Nephron progenitor cell (in vitro differentiated cells): Measurements from ENCODE around the gene ANXA4.
"Not testable (repeated sequence)": the region's sequence is repeated elsewhere in the genome, so short reads cannot be mapped to it uniquely, and the experiment has no call there.

Experiments
- DNase-seq: peaks from one replicate; pipeline ENCODE4 v3.0.0; 2021
- H3K27ac Mint-ChIP-seq: 2 replicates; pipeline ENCODE4 v1.8.0; 2021; ENCODE audit warnings: mild to moderate bottlenecking, moderate library complexity, mixed read lengths
- H3K27me3 Mint-ChIP-seq: 2 replicates; pipeline ENCODE4 v1.8.0; 2021; ENCODE audit warnings: mild to moderate bottlenecking, low read depth, mixed read lengths; ENCODE audit not compliant: poor library complexity
- H3K36me3 Mint-ChIP-seq: 2 replicates; pipeline ENCODE4 v1.8.0; 2021; ENCODE audit warnings: low read depth, mixed read lengths
- H3K4me1 Mint-ChIP-seq: 2 replicates; pipeline ENCODE4 v1.8.0; 2021; ENCODE audit warnings: mixed read lengths
- H3K4me3 Mint-ChIP-seq: 2 replicates; pipeline ENCODE4 v1.8.0; 2021; ENCODE audit warnings: mild to moderate bottlenecking, moderate library complexity, mixed read lengths
- H3K9me3 Mint-ChIP-seq: 2 replicates; pipeline ENCODE4 v1.8.0; 2021; ENCODE audit warnings: mild to moderate bottlenecking, moderate library complexity, mixed read lengths
- CTCF ChIP-seq: fragments of 200-600 bp; sonication (generic); IDR thresholded peaks from 2 replicates; pipeline ENCODE4 v1.5.0; 2021; ENCODE audit warnings: antibody characterized with exemption

Gene ANXA4

GRCh38 chr2:69754633-69755032 lies 12.7 kb downstream of the ANXA4 start:
- Mint-ChIP-seq H3K36me3 (no peaks in the 10 kb centered on the region), H3K9me3 (no peaks in the 10 kb centered on the region), H3K27ac (no peak overlapping the region), H3K4me1 (no peaks in the 10 kb centered on the region), H3K4me3 (no peak overlapping the region), H3K27me3 (peaks cover 5% of the 10 kb centered on the region)
- DNase-seq, result no peak
- no peak for TF ChIP-seq CTCF

GRCh38 chr2:69755862-69756467 lies 14.0 kb downstream of the ANXA4 start:
- Mint-ChIP-seq H3K9me3 (no peaks in the 10 kb centered on the region), H3K27me3 (peaks cover 2% of the 10 kb centered on the region), H3K27ac (no peak overlapping the region), H3K4me3 (no peak overlapping the region), H3K36me3 (no peaks in the 10 kb centered on the region), H3K4me1 (no peaks in the 10 kb centered on the region)
- TF ChIP-seq CTCF, result no peak
- no peak for DNase-seq

GRCh38 chr2:69762025-69762424 lies 20.1 kb downstream of the ANXA4 start:
- no peak for TF ChIP-seq CTCF
- H3K9me3 Mint-ChIP-seq, result no peaks in the 10 kb centered on the region
- no peaks in the 10 kb centered on the region for H3K36me3 Mint-ChIP-seq
- peaks cover 10% of the 10 kb centered on the region for H3K4me1 Mint-ChIP-seq
- no peak for DNase-seq
- no peak overlapping the region for H3K4me3 Mint-ChIP-seq
- no peak overlapping the region for H3K27ac Mint-ChIP-seq
- peaks cover 2% of the 10 kb centered on the region for H3K27me3 Mint-ChIP-seq

DNA sequence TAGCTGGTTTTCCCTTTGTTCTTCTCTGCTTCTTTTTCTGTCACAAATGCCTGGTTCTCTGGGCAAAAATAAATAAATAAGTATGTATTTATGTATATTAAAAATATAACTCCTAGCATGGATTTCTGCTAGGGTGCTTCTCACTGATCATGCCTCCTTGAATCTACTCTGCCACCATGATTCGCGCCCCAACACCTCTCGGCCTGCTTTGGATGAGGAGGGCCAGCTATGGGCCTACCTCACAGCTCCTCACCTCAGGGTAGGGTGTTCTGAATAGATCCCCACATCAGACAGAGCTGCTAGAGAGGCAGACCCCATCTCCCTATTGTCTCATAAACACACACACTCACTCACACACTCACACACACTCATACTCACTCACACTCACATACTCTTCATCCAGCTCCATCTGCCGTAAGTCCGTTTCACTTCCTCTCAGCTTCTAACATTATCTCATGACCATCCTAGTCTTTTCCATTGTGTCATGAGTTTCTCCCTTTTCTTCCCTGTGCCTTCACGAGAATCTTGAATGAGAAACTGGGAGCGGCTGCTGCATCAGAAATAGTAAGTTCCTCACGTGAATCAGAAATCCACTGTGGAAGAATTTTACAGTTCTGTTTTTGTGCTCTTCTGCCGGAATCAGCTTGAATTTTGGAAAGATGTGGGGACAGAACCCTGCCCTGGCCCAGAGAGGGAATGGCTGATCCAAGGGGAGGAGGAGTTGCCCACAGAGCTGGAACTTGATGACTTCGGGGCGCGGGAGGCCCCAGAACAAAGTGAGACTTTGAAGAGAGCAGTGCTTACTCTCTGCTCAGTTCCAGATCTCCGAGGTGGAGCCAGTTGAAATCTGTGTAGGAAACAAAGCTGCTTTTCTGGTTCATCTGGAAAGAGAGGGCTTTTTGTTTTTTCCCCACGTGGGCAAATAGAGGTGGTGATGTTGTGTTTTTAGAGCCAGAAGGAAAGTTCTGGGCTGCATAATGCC lies 20.9 kb downstream of the ANXA4 start:
- Mint-ChIP-seq H3K27me3 (peaks cover 2% of the 10 kb centered on the region), H3K36me3 (no peaks in the 10 kb centered on the region), H3K27ac (peak overlapping the region; percentile 0), H3K4me1 (peaks cover 14% of the 10 kb centered on the region), H3K9me3 (no peaks in the 10 kb centered on the region), H3K4me3 (no peak overlapping the region)
- DNase-seq, result no peak
- no peak for TF ChIP-seq CTCF

- peaks cover 21% of the 10 kb centered on the region for H3K4me1 Mint-ChIP-seq
- not testable (repeated sequence) for H3K4me3 Mint-ChIP-seq, H3K27me3 Mint-ChIP-seq, H3K9me3 Mint-ChIP-seq, H3K36me3 Mint-ChIP-seq, DNase-seq
- H3K27ac Mint-ChIP-seq, result peak overlapping the region; percentile 46
Observed at GRCh38 chr2:69763831-69764230, 21.9 kb downstream of the ANXA4 start.

DNA sequence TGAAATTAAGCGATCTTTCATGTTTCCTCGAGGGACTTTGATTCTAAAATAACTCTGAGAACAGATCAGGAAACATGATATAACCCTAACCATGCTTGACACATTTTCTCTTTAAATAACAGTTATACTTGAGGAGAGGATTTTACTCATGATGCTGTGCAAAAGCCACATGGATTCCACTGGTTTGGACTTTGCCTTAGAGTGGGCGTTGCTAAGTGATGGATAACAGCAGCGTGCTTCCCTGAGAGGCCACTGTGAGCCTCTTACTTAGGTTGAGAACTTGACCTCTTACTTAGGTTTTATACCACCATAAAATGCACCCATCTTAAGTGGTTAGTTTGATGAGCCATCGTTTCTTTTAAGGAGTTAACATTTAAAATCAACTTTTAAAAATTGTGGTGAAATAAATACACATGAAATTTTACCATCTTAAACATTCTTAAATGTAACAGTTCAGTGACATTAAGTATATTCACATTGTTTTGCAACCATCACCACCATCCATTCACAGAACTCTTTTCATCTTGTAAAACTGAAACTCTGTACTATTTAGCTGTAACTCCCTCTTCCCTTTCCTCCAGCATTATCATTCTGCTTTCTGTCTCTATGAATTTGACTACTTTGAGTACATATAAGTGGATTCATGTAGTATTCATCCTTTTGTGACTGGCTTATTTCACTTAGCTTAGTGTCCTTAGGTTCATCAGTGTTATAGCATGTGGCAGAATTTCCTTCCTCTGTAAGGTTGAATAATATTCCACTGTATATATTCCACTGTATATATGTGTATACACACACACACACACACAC lies 22.6 kb downstream of the ANXA4 start:
- no peak for DNase-seq
- Mint-ChIP-seq H3K4me3 (no peak overlapping the region), H3K4me1 (peaks cover 25% of the 10 kb centered on the region), H3K36me3 (no peaks in the 10 kb centered on the region), H3K9me3 (no peaks in the 10 kb centered on the region), H3K27me3 (no peaks in the 10 kb centered on the region), H3K27ac (no peak overlapping the region)
- no peak for TF ChIP-seq CTCF
